Stimulated activated CD4-positive, alpha-beta T cell treated with anti-CD3 and anti-CD28 coated beads, Interleukin-4, amount 100 ng/mL, for 24 hours (primary cell): ENCODE results near the gene STK31.
"Not testable (repeated sequence)": the region's sequence is repeated elsewhere in the genome, so short reads cannot be mapped to it uniquely, and the experiment has no call there.

Source experiments
- DNase-seq: peaks from one replicate; pipeline ENCODE4 v3.0.0-alpha.2; 2020

The STK31 gene

DNA sequence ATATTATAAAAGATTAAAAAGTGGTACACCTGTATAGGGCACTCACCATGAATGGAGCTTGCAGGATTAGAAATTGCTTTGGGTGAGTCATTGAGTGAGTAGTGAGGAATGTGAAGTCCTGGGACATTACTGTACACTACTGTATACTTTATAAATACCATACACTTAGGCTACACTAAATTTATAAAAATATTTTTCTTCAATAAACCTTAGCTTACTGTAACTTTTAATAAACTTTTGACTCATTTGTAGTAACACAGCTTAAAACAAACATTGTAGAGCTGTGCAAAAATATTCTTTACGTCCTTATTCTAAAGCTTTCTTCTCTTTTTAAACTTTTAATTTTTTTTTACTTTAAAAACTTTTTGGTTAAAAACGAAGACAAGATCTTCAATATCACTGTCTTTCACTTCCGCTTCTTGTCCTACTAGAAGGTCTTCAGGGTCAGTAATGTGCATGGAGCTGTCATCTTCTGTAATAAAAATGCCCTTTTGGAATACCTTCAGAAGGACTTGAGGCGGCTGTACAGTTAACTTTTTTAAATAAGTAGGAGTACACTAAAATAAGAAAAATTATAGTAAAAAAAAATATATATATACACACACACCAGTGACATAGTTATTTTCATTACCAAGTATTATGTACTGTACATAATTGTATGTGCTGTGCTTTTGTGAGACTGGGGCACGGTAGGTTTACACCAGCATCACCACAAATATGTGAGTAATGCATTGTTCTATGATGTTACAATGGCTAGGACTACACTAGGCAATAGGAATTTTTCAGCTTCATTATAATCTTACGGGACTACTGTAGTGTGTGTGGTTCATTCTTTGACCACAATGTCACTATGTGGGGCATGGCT, 3.5 kb downstream of the STK31 start:
- DNase-seq = no peak

- DNase-seq = no peak
Measured at GRCh38 chr7:23714150-23714464, 4.1 kb downstream of the STK31 start.

DNA sequence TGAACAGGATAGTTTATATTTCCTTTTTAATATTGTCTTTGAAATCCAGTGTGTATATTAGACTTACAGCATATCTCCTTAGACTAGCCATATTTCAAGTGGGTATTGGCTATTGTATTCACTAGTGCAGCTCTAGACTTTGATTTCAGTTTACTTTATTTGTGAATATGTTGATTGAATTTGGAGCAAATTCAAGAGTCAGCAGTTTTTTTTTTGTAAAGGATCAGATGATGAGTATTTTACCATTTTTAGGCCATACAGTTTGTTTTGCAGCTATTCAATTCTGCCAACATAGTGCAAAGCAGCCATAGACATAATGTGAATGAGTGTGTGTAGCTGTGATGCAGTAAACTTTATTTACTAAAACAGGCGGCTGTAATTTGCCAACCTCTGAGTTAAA, 4.6 kb downstream of the STK31 start:
- DNase-seq = no peak

- no peak for DNase-seq
Measured at GRCh38 chr7:23715099-23715498, 5.1 kb downstream of the STK31 start.

DNA sequence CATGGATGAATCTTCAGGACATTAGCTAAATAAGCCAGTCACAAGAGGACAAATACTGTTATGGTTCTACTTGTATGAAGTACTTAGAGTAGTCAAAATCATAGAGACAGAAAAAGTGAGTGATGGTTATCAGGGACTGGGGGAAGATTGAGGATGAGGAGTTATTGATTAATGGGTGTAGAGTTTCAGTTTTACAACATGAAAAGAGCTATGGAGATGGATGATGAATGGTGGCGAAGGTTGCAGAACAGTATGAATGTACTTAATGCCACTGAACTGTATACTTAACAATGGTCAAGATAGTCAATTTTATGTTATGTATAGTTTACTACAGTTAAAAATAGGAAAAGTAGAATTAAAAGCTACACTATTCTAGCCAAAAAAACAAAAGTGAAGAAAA, 7.8 kb downstream of the STK31 start:
- no peak for DNase-seq

DNA sequence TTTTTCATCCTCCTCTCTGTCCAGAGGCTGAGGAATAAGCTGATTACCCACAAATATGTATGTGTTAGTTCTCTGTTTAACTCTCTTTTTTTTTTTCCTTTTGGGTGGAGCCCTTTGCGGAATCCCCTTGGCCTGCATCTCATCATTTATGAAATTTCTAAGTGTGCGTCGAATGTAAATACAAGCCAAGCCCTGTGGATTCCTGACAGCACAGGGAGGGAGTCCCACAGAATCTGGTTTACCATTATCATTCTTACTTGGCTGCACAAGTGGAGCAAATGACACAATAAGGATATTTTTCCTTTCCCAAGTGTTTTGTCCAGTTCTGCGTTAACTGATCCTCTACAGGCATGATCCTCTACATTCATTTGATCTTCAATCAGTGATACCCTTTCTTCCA, 11.4 kb downstream of the STK31 start:
- no peak for DNase-seq

DNA sequence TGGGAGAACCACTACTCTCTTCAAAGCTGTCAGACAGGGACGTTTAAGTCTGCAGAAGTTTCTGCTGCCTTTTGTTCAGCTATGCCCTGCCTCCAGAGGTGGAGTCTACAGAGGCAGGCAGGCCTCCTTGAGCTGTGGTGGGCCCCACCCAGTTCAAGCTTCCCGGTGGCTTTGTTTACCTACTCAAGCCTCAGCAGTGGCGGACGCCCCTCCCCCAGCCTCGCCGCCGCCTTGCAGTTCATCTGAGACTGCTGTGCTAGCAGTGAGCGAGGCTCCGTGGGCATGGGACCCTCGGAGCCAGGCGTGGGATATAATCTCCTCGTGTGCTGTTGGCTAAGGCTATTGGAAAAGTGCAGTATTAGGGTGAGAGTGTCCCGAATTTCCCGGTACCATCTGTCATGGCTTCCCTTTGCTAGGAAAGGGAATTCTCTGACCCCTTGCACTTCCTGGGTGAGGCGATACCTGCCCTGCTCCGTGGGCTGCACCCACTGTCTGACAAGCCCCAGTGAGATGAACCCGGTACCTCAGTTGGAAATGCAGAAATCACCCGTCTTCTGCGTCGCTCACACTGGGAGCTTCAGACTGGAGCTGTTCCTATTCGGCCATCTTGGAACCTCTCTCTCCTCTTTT, 12.7 kb downstream of the STK31 start:
- DNase-seq = not testable (repeated sequence)

DNA sequence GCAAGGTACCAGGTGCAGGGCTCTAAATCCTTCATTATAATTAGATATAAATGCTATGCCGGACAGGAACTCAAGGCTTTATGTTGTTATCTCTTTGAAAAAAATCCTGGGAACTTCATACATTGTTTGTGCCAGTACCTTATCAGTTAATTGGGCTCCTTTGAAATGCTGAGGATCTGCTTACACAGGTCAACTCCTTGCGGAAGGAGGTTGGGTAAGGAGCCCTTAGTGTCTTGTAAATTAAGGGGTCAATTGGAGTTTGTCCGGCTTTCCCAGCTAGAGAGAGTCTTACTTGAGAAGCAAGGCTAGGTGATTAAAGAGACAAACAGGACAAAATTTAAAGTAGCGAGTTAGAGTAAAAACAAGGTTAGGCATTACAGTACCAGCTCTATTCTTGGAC, 14.1 kb downstream of the STK31 start:
- not testable (repeated sequence) for DNase-seq

DNA sequence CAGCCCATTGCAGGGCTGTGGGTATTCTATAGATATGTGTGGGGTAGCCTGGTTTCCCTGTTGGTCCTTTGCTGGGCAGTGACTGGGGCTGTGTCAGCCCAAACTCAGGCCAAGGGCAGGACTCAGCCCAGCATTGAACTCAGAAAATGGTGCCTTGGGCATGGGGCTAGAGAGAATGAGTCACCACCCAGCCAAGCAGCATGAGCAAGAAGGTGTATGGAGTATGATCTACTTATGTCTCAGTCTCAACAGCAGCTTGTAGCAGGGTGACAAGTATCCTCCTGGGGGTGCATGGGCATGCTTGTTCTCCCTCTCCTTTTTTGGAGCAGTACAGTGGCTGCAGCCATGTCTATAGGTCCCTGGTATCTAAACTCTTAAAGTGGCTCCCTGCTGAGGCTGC, 32.0 kb downstream of the STK31 start:
- no peak for DNase-seq

DNA sequence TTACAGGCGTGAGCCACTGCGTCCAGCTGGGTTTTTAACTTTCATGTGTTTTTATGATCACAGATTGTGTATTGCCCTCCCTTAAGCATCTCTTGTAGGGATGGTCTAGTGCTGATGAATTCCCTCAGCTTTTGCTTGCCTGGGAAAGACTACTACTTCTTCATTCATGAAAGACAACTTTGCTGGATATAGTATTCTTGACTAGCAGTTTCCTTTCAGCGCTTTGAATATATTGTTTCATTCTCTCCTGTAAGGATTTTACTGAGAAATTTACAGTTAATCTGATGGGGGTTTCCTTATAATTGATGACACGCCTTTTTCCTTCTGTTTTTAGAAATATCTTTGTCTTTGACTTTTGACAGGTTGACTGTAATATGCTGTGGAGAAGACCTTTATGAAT, 33.2 kb downstream of the STK31 start:
- no peak for DNase-seq

DNA sequence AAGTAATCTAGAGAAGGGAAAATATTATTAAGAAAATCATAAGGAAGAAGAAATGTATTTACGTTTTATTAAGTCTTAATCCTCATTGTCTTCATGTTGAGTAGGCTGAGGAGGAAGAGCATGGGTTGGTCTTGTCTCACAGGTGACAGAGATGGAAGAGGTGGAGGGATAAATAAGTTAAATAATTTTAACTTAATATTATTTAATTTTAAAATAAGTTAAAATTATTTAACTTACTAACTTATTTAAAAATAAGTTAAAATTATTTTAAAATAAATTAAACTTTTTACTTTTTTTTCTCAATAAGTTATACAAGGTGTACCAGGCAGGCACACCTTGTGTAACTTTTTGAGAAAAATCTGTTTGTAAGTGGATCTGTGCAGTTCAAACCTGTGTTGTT, 36.6 kb downstream of the STK31 start:
- no peak for DNase-seq

DNA sequence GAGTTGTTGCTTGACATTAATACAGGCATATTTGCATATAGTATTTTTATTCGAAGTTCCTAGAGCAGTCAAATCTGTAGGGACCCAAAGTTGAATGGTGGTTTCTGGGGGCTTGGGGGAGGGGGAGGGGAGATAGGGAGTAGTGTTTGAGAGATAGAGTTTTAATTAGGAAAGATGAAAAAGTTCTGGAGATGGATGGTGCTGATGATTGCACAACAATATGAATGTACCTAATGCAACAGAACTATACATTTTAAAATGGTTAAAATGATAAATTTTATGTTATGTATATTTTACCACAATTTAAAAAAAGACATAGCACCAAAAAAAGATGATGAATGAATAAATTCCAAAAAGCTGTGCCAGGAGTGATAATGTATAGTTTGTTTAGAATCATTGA, 41.8 kb downstream of the STK31 start:
- DNase-seq = no peak

- DNase-seq = not testable (repeated sequence)
Measured at GRCh38 chr7:23758839-23759238, 48.8 kb downstream of the STK31 start.

GRCh38 chr7:23759671-23760391, 49.8 kb downstream of the STK31 start:
- no peak for DNase-seq

DNA sequence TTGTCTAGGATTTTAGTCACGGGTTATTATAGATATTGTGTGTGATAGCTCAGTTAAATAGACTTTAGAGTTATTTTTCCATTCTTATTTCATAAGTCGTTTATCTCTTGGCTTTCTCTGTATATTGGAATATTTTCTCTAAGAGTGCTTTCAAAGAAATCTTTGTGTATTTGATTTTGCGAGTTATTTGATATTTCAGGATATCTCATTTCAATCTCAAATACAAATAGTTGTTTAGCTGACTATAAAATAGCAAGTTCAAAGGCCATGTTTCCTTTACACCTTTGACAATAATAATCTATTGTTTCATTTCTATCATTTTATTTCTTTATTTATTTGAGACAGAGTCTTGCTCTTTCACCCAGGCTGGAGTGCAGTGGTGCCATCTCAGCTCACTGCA, 55.9 kb downstream of the STK31 start:
- no peak for DNase-seq

DNA sequence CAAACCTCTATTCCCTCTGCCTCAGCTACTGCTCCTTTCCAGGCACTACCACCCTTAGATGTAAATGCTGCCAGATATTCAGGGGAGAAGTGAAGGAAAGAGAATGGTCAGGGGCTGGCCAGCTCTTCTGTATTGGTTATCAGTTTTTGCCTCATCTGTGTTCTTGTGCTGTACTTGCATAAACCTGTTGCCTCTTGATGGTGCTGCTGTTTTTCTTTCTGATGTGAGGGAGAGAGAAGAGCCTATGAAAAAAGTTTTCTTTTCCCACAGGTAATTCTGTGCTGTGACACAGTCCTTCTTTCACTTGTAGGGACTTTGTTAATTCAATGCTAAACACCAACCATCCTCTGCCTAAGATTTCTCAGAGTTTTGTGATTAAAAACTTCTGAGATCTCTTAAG, 57.5 kb downstream of the STK31 start:
- no peak for DNase-seq

GRCh38 chr7:23768022-23768421, 58.0 kb downstream of the STK31 start:
- DNase-seq = no peak

- not testable (repeated sequence) for DNase-seq
Measured at GRCh38 chr7:23779185-23779800, 69.3 kb downstream of the STK31 start.

- DNase-seq = no peak
Measured at GRCh38 chr7:23783115-23783514, 73.1 kb downstream of the STK31 start.

DNA sequence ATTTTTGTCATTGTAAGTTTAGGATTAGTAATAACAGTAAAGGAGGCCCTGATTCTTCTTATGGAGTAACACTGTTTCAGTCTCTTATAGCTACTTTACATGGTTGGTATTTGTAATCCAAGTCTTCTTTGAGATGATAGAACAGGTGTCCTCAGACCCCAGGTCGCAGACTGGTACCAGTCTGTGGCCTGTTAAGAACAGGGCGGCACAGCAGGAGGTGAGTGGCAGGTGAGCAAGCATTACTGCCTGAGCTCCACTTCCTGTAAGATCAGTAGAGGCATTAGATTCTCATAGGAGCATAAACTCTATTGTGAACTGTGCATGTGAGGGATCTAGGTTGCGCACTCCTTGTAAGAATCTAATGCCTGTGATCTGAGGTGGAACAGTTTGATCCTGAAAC, 77.3 kb downstream of the STK31 start:
- DNase-seq = no peak

DNA sequence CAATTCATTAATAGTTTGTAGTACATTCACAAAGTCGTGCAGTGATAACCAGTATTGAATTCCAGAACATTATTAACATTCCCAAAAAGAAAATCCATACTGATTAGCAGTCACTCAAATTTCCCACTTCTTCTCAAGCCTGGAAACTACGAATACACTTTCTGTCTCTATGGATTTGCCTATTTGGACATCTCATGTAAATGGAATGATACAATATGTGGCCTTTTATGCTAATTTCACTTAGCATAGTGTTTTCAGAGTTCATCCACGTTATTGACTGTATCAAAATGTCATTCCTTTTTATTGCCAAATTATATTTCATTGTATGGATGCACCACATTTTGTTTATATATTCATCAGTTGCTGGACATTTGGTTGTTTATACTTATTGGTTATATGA, 78.8 kb downstream of the STK31 start:
- DNase-seq = no peak

DNA sequence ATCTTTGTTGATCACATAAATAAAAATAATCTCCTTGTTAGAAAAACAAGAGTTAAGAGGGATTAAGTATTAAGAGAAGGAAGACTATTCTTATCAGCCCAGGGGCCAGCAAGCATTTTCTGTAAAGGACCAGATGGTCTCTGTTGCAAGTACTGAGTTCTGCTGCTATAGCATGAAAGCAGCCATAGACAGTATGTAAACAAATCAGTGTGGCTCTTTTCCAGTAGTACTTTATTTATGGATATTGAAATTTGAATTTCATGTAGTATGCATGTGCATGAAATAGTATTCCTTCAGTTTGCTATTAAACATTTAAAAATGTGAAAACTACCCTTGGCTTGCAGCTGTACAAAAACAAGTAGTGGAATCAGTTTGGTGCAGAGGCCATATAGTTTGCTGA, 81.7 kb downstream of the STK31 start:
- no peak for DNase-seq

DNA sequence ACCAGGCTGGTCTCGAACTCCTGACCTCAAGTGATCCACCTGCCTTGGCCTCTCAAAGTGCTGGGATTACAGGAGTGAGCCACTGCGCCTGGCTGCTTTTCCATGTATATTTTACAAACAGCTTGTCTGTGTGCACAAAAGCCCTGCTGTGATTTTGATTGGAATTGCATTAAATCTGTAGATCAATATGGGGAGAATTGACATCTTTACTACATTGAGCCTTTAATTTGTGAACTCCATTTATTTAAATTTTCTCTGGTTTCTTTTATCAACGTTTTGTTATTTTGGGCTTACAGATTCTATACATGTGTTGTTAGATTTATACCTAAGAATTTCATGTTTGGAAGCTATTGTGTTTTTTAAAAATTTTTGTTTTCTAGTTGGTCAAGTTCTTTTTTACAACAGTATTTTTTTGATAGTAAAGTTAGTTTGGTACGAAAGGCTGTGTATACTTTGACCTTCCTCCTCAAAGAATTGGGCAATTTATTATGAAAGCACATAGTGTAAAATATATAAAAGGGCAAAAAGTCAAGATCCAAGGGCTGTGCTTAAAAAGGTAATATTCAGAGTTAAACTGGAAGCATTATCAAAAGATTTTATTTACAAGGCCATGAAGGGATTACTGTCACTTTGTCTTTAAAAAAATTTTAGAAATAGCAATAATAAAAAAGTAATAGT, 92.8 kb downstream of the STK31 start:
- no peak for DNase-seq
